ENCODE measurements around the gene GAREM2.

The GAREM2 gene

DNA sequence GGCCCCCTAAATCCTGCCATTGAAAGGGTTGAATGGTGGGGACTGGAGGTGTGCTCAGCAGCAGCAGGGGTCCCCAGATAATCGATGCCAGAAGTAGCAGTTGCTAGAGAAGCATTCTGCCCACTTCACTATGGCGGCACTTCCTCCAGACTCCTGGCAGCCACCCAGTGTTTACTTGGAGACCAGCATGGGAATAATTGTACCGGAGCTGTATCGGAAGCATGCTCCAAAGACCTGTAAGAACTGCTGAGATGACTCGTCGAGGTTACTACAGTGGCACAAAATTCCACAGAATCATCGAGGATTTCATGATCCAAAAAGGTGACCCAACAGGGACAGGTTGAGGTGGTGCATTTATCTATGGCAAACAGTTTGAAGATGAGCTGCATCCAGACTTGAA lies 11.0 kb upstream of the GAREM2 start:
- Histone ChIP-seq H3K4me1 (ENCODE audit: control insufficient read depth, low read length) (no peaks in the 10 kb centered on the region), H3K27me3 (ENCODE audit: control insufficient read depth, low read length) (no peaks in the 10 kb centered on the region), H3K27ac (ENCODE audit: low read depth, low read length) (no peak overlapping the region), H3K9me2 (replicated peaks; ENCODE audit: control insufficient read depth, low read length) (no peaks in the 10 kb centered on the region), H3K9me3 (ENCODE audit: control insufficient read depth, insufficient read depth, low read length) (no peaks in the 10 kb centered on the region), H3F3A (ENCODE audit: control insufficient read depth, insufficient read depth) (no peaks in the 10 kb centered on the region), H3K4me2 (ENCODE audit: low read length) (no peak overlapping the region), H3K36me3 (ENCODE audit: control insufficient read depth, low read length) (no peaks in the 10 kb centered on the region), H3K4me3 (ENCODE audit: low read length) (no peak overlapping the region), H4K20me1 (ENCODE audit: control insufficient read depth, insufficient read depth, low read depth, low read length) (no peaks in the 10 kb centered on the region), H3K79me2 (ENCODE audit: control insufficient read depth, low read length) (no peaks in the 10 kb centered on the region)
- TF ChIP-seq, protein P1, sequence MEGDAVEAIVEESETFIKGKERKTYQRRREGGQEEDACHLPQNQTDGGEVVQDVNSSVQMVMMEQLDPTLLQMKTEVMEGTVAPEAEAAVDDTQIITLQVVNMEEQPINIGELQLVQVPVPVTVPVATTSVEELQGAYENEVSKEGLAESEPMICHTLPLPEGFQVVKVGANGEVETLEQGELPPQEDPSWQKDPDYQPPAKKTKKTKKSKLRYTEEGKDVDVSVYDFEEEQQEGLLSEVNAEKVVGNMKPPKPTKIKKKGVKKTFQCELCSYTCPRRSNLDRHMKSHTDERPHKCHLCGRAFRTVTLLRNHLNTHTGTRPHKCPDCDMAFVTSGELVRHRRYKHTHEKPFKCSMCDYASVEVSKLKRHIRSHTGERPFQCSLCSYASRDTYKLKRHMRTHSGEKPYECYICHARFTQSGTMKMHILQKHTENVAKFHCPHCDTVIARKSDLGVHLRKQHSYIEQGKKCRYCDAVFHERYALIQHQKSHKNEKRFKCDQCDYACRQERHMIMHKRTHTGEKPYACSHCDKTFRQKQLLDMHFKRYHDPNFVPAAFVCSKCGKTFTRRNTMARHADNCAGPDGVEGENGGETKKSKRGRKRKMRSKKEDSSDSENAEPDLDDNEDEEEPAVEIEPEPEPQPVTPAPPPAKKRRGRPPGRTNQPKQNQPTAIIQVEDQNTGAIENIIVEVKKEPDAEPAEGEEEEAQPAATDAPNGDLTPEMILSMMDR (IDR thresholded peaks at IDR 0.05; ENCODE audit: low read depth, low read length, poor library complexity, severe bottlenecking) = no peak
- no peak for TF ChIP-seq EZH2phosphoT487 (IDR thresholded peaks at IDR 0.05; ENCODE audit: borderline replicate concordance, low read length)

DNA sequence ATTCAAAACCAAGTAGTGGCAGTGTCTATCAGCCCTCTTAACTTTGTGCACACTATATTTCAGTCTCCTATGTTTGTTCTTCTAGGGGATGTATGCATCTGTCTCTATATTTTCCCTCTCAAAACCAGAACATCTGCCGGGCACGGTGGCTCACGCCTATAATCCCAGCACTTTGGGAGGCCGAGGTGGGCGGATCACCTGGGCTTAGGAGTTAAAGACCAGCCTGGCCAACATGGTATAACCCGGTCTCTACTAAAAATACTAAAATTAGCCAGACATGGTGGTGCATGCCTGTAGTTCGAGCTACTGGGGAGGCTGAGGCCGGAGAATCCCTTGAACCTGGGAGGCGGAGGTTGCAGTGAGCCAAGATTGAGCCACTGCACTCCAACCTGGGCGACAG lies 9.9 kb upstream of the GAREM2 start:
- no peak overlapping the region for H3K27ac ChIP-seq (ENCODE audit: low read depth, low read length)
- H3K9me3 ChIP-seq (ENCODE audit: control insufficient read depth, insufficient read depth, low read length) = no peaks in the 10 kb centered on the region
- TF ChIP-seq, protein P1 (IDR thresholded peaks at IDR 0.05; ENCODE audit: low read depth, low read length, poor library complexity, severe bottlenecking) = no peak
- TF ChIP-seq EZH2phosphoT487 (IDR thresholded peaks at IDR 0.05; ENCODE audit: borderline replicate concordance, low read length) = no peak
- H3F3A ChIP-seq (ENCODE audit: control insufficient read depth, insufficient read depth) = no peaks in the 10 kb centered on the region
- H3K4me1 ChIP-seq (ENCODE audit: control insufficient read depth, low read length) = no peaks in the 10 kb centered on the region
- H3K36me3 ChIP-seq (ENCODE audit: control insufficient read depth, low read length) = no peaks in the 10 kb centered on the region
- H4K20me1 ChIP-seq (ENCODE audit: control insufficient read depth, insufficient read depth, low read depth, low read length) = no peaks in the 10 kb centered on the region
- H3K4me3 ChIP-seq (ENCODE audit: low read length) = no peak overlapping the region
- H3K79me2 ChIP-seq (ENCODE audit: control insufficient read depth, low read length) = no peaks in the 10 kb centered on the region
- no peak overlapping the region for H3K4me2 ChIP-seq (ENCODE audit: low read length)
- H3K9me2 ChIP-seq (replicated peaks; ENCODE audit: control insufficient read depth, low read length) = no peaks in the 10 kb centered on the region
- no peaks in the 10 kb centered on the region for H3K27me3 ChIP-seq (ENCODE audit: control insufficient read depth, low read length)

DNA sequence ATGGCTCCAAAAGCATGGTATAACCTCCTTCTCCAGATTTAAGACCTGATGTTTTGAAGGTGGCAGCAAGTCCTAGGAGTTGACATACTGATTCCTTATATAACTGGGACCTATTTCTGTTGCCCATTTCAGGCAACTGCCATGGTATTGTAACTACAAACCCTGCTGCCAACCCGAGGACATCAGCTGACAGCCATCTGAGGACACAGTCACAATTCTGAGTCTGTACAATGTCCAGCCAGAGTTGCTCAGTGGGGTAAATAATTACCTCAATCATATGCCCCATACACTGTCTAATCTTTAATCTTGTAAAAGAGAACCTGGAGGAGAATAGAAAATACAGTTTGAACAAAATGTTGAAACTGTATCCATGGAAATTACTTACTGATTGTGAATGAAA lies 8.7 kb upstream of the GAREM2 start:
- Histone ChIP-seq H3K4me3 (ENCODE audit: low read length) (no peak overlapping the region), H3K79me2 (ENCODE audit: control insufficient read depth, low read length) (no peaks in the 10 kb centered on the region), H3K9me3 (ENCODE audit: control insufficient read depth, insufficient read depth, low read length) (no peaks in the 10 kb centered on the region), H3K9me2 (replicated peaks; ENCODE audit: control insufficient read depth, low read length) (no peaks in the 10 kb centered on the region), H3K4me1 (ENCODE audit: control insufficient read depth, low read length) (no peaks in the 10 kb centered on the region), H4K20me1 (ENCODE audit: control insufficient read depth, insufficient read depth, low read depth, low read length) (no peaks in the 10 kb centered on the region), H3K36me3 (ENCODE audit: control insufficient read depth, low read length) (no peaks in the 10 kb centered on the region), H3K4me2 (ENCODE audit: low read length) (no peak overlapping the region), H3F3A (ENCODE audit: control insufficient read depth, insufficient read depth) (no peaks in the 10 kb centered on the region), H3K27ac (ENCODE audit: low read depth, low read length) (no peak overlapping the region), H3K27me3 (ENCODE audit: control insufficient read depth, low read length) (no peaks in the 10 kb centered on the region)
- TF ChIP-seq, protein P1 (IDR thresholded peaks at IDR 0.05; ENCODE audit: low read depth, low read length, poor library complexity, severe bottlenecking) = no peak
- no peak for TF ChIP-seq EZH2phosphoT487 (IDR thresholded peaks at IDR 0.05; ENCODE audit: borderline replicate concordance, low read length)
